Left ventricle myocardium inferior (tissue), 1 donor: ENCODE measurements around the gene MIS12. TPM values are rescaled to one million over a fixed set of nuclear protein-coding genes. Genes with fewer than 3 reads are reported as not detected.
A peak's percentile ranks its signal among the peaks of the same experiment; 100 is the strongest.

Source experiments
- DNase-seq: peaks from one replicate; pipeline ENCODE4 v3.0.0-alpha.2; 2020
- H3K27ac ChIP-seq: fragments of 200-600 bp; replicated peaks from 2 replicates; pipeline ENCODE4 v1.8.0; 2021
- H3K27me3 ChIP-seq: fragments of 200-600 bp; 2 replicates; pipeline ENCODE4 v1.8.0; 2021; ENCODE audit warnings: low read depth
- H3K36me3 ChIP-seq: fragments of 200-600 bp; 2 replicates; pipeline ENCODE4 v1.8.0; 2021
- H3K4me1 ChIP-seq: fragments of 200-600 bp; 2 replicates; pipeline ENCODE4 v1.8.0; 2021
- H3K4me3 ChIP-seq: fragments of 200-600 bp; 2 replicates; pipeline ENCODE4 v1.8.0; 2021; ENCODE audit warnings: mild to moderate bottlenecking, moderate library complexity
- H3K9me3 ChIP-seq: fragments of 200-600 bp; replicated peaks from 2 replicates; pipeline ENCODE4 v1.8.0; 2021
- intact Hi-C: fragments of 100-400 bp; cut with micrococcal nuclease; formaldehyde crosslinking; loops from one replicate; pipeline ENCODE4 v1.11.0; 2022
- total RNA-seq: library from RNA; stranded (reverse); fragmentation: NEBNext Ultra II Directional; extraction: Animal tissue kit (Norgen Biotek cat#: 25700); gene quantifications from one replicate; pipeline ENCODE4 v1.2.1, GENCODE V29; 2021
- TF ChIP-seq, protein P1 (sequence below): fragments of 200-600 bp; IDR thresholded peaks from 2 replicates; pipeline ENCODE4 v1.8.0; 2021; ENCODE audit warnings: antibody characterized with exemption, mild to moderate bottlenecking, borderline replicate concordance
- donor health status: DM: no; HTN: yes; CAD: no; lungs with severe emphysema.

Gene MIS12
- total RNA-seq, 1 donor from 2014 or later: 10.1 TPM

DNA sequence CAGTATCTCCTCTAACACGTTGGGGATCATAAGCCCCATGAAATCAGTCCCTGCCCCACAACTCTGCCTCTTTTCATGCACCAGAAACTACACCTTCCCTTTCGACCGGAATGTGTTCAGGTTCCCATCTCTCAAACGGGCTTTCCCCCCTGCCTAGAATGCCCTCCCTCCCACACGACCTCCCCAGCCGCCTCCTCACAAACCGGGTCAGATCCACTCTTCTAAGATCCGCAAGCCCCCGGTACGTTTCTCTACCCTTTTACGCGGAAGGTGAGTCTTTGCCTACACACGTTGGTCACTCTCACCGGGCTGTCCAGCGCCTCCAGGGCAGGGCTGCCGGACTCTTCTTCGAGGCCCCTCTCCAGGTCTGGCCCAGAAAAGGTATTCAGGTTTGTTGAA, 18.3 kb upstream of the MIS12 start:
- intact Hi-C loops: no loop called here
- Histone ChIP-seq H3K27ac (peak overlapping the region; percentile 84), H3K4me3 (peak overlapping the region; percentile 98), H3K4me1 (peaks cover 28% of the 10 kb centered on the region), H3K36me3 (peaks cover 10% of the 10 kb centered on the region), H3K27me3 (no peaks in the 10 kb centered on the region), H3K9me3 (no peaks in the 10 kb centered on the region)
- DNase-seq: no peak
- TF ChIP-seq, protein P1, sequence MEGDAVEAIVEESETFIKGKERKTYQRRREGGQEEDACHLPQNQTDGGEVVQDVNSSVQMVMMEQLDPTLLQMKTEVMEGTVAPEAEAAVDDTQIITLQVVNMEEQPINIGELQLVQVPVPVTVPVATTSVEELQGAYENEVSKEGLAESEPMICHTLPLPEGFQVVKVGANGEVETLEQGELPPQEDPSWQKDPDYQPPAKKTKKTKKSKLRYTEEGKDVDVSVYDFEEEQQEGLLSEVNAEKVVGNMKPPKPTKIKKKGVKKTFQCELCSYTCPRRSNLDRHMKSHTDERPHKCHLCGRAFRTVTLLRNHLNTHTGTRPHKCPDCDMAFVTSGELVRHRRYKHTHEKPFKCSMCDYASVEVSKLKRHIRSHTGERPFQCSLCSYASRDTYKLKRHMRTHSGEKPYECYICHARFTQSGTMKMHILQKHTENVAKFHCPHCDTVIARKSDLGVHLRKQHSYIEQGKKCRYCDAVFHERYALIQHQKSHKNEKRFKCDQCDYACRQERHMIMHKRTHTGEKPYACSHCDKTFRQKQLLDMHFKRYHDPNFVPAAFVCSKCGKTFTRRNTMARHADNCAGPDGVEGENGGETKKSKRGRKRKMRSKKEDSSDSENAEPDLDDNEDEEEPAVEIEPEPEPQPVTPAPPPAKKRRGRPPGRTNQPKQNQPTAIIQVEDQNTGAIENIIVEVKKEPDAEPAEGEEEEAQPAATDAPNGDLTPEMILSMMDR: no peak

DNA sequence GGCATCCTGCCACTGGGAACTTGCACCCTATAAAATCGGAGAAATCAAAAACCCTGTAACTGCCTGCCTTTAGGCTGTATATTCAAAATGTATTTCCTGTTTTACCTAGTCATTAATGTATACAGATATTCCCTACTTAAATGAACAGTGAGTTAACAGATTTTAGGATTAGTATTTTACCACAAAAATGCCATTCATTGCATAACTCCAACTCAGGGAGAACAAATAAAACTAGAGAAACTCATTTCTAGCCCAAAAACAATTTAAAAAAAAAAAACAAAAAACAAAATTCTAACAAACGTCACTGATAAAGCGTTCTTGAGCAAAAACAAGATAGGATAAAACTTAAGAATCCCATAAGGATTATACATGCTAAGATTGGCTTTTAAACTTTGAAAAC, 13.9 kb upstream of the MIS12 start:
- H3K36me3 ChIP-seq: peaks cover 54% of the 10 kb centered on the region
- intact Hi-C loops: no loop called here
- no peak for DNase-seq
- TF ChIP-seq, protein P1: no peak
- H3K27me3 ChIP-seq: no peaks in the 10 kb centered on the region
- no peak overlapping the region for H3K27ac ChIP-seq
- no peaks in the 10 kb centered on the region for H3K9me3 ChIP-seq
- peaks cover 18% of the 10 kb centered on the region for H3K4me1 ChIP-seq
- H3K4me3 ChIP-seq: no peak overlapping the region

DNA sequence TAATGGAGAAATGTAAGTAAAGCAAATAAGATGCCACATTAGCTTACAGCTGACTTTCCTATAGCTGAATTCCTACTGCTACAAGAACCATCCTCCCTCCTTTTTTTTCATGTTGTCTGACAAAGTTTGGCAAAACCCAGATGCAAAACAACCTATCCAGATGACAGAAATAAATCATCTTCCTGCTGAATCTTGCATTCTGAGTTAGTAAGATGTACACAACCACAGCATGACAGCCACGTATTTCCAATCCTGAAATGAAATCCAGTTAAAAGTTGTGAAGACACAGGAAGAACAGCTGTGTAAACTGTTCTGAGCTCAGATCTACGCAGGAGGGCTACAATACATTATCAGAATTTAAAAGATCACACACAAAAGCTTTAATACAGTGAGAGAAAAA, 12.5 kb upstream of the MIS12 start:
- no peak for DNase-seq
- no peaks in the 10 kb centered on the region for H3K27me3 ChIP-seq

DNA sequence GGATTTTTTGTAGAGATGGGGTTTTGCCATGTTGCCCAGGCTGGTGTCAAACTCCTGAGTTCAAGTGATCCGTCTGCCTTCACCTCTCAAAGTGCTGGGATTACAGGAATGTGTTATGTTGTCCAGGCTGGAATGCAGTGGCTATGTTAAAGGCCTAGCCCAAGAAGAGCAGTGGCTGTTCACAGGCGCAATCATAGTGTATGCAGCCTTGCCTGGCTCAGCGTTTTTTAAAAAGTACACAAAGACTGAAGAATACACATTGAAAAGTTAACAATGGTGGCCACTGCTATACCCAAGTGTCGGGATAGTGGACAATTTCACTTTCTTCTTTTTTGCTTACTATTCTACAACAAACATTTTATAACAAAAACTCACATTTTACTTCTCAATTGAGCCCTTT, 7.4 kb upstream of the MIS12 start:
- no peak overlapping the region for H3K4me3 ChIP-seq
- intact Hi-C loops: no loop called here
- no peak for DNase-seq
- peaks cover 95% of the 10 kb centered on the region for H3K36me3 ChIP-seq
- TF ChIP-seq, protein P1: no peak
- no peaks in the 10 kb centered on the region for H3K9me3 ChIP-seq
- H3K27me3 ChIP-seq: no peaks in the 10 kb centered on the region
- no peak overlapping the region for H3K27ac ChIP-seq
- H3K4me1 ChIP-seq: no peaks in the 10 kb centered on the region

More for the DNA sequence above, 12.5 kb upstream of the MIS12 start:
- H3K4me3 ChIP-seq: no peak overlapping the region
- TF ChIP-seq, protein P1: no peak
- peaks cover 6% of the 10 kb centered on the region for H3K4me1 ChIP-seq
- no peaks in the 10 kb centered on the region for H3K9me3 ChIP-seq
- H3K27ac ChIP-seq: no peak overlapping the region
- intact Hi-C loops: no loop called here
- H3K36me3 ChIP-seq: peaks cover 68% of the 10 kb centered on the region

DNA sequence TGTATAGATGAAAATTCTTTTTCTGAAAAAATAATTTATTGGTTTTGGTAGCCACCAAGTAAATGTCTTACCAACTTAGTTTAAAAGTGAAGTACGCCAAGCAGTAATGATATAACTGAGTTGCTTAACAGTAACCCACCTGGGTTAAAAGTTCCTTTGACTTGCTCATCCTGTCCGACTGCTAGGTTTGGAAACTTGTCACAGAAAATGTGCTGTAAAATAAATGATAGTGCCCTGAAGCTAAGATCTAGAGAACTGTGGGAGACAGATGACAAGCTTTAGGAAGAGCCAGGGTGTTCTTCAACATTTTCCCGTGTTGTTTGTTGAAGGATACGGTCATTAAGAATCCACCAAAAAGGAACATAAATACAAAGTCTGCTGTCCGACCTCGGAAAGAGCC, 5.4 kb upstream of the MIS12 start:
- TF ChIP-seq, protein P1: no peak
- Histone ChIP-seq H3K27ac (no peak overlapping the region), H3K27me3 (no peaks in the 10 kb centered on the region), H3K9me3 (no peaks in the 10 kb centered on the region), H3K36me3 (peaks cover 84% of the 10 kb centered on the region), H3K4me3 (no peak overlapping the region), H3K4me1 (peaks cover 18% of the 10 kb centered on the region)
- no peak for DNase-seq
- intact Hi-C loops: no loop called here

DNA sequence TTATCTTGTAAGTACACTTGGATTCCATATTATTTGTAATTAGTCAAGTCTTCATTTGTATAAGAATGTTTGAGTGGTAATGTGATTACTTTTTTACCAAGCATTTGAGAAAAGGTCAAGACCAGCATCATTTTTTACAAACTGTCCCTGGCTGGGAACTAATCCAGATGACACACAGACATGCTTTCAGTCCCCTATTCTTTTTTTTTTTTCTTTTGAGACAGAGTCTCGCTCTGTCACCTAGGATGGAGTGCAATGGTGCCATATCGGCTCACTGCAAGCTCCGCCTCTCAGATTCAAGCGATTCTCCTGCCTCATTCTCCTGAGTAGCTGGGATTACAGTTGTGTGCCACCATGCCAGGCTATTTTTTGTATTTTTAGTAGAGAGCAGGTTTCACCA, 4.9 kb upstream of the MIS12 start:
- TF ChIP-seq, protein P1: no peak
- intact Hi-C loops: no loop called here
- Histone ChIP-seq H3K9me3 (no peaks in the 10 kb centered on the region), H3K27me3 (no peaks in the 10 kb centered on the region), H3K4me1 (peaks cover 19% of the 10 kb centered on the region), H3K27ac (no peak overlapping the region), H3K36me3 (peaks cover 79% of the 10 kb centered on the region), H3K4me3 (no peak overlapping the region)
- DNase-seq: no peak
